Mammary epithelial cell (primary cell): Measurements from ENCODE around the gene STK32A.

Experiments
- CTCF ChIP-seq, 2 donors: IDR thresholded peaks in 1 of 2; conservative IDR thresholded peaks in 1 of 2; 2 replicates each; pipeline ENCODE4 v1.5.1; 2011 to 2012; ENCODE audit warnings: inconsistent platforms in 2 of 2, low read length in 2 of 2, mild to moderate bottlenecking in 2 of 2, control low read depth in 1 of 2, low read depth in 1 of 2; ENCODE audit not compliant: insufficient read depth in 1 of 2; ENCODE audit errors: extremely low read depth in 1 of 2
- EZH2 ChIP-seq: IDR thresholded peaks from 2 replicates; pipeline ENCODE4 v1.6.1; 2012; ENCODE audit warnings: low read length, inconsistent platforms, borderline replicate concordance

DNA sequence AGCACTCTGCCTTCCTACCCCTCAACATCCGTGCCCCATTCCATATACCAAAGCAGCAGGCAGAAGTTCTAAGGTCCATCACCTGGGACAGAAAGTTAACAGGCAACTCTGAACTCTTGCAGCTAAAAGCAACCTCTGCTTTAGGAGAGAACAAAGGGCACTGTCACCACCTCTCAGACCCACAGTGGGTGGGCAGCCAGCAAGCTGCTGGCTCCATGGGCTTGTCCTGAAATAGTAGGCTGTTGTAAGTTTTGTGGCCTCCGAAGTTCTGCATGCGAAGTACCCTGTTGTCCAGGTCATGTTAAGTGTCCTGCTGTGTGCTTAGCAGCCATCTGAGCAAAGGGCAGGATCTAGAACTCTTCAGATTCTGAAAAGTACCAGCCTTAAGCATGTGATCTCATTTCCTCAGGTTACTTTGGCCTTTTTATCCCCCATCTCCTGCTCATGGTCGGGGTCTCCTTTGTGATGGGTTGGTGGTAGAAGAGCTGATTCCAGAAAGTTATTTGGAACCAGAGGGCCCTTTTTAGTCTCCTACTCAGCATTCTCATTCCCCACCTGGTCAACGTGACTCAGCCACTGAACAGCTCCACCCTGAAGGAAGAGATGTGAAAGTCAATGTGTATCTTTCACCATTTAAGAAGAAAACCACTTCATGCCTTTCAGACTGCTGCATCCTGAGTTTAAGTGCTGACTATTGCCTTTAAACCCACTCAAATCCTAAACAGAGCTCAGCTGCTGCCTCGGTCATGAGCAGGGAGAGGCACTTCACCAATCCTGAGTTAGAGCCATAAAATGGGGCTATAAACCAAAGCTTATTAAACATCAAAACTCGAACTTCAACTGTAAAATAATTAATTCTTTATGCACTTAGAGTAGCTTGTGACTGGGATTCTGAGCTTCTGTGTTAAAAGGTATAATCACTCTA is 153.6 kb downstream of the STK32A start:
- TF ChIP-seq CTCF (conservative IDR thresholded peaks at IDR 0.05 in 1 of 2, IDR thresholded peaks at IDR 0.05 in 1 of 2; ENCODE audit: extremely low read depth in 1 of 2, insufficient read depth in 1 of 2, low read depth in 1 of 2, low read length in 2 of 2) (no peak), EZH2 (no peak)
